ENCODE results near the gene IL9.

The IL9 gene

DNA sequence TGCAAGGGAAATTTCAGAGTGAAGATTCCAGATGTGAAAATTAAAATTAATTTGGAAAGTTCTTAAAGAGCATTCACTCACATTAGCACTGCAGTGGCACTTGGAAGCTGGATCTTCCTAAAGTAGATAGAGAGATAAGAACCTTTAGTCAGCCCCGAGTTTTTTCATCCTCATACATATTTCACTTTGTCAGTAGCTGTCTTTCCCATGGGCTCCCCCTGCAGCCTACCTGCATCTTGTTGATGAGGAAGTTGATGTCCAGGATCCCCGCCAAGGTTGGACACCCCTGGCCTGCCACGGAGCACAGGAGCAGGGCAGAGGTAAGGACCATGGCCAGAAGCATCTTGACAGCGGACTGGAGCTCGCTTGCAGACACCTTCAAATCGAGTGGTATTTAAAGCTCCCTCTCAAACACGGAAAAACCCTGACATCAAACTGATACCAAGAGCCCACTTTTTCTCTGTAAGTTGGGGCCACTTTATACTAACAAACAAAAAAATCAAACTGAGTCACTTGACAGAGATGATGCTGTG is at the start of gene IL9:
Gene IL9, minus strand, starts transcription at position 368 of the 533 bp plus-strand sequence. Its CDS starts 25 bp downstream, at position 343.
- no peak for DNase-seq (ENCODE audit: low spot score)

DNA sequence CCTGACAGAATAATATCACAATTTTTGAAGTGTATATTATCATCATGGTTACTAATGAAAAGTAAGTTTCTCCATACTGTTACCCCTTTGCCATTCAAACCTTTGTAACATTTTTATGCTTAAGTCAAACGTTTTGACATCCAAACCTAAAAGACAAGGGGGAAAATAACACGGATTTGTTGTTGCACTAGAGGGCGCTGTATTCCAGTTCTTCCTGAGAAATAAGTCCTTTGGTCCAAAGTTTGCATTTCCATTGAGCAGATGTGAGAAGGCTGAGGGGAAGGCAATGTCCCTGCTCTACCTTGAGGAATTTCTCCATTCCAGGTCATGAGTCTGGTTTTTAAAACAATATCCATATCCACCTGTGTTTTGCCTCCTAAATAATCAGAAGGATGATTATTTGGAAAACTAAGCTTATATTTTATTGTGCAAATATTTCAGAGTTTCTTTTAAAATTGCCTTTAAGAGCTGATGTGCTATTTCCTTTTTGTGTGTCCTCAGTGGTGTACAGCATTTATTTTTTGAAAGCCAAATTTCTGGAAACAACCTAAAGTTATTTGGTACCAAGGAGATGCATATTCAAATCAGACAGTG is 49.4 kb upstream of the IL9 start:
- peak; percentile 84 for DNase-seq (ENCODE audit: low spot score)

DNA sequence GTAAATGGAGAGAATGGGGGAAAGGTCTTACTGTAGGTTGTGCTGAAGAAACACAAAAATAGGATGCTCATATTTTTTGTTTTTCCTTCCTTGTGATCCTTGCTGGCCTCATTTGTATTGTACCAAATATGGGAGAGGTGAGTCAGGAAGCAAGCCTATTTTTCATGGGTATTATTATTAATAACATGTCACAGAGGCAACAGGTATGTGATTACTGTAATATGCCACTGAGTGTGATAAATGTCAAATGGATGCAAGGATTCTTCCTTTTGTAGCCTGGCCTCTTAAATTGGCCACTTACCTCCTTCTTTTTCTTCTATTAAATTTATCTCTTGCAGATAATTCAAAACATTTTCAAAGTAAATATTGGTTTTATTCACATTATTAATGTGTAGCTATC is 48.9 kb upstream of the IL9 start:
- DNase-seq (ENCODE audit: low spot score), result no peak

- no peak for DNase-seq (ENCODE audit: low spot score)
Measured at GRCh38 chr5:135942202-135942771, 46.6 kb upstream of the IL9 start.

DNA sequence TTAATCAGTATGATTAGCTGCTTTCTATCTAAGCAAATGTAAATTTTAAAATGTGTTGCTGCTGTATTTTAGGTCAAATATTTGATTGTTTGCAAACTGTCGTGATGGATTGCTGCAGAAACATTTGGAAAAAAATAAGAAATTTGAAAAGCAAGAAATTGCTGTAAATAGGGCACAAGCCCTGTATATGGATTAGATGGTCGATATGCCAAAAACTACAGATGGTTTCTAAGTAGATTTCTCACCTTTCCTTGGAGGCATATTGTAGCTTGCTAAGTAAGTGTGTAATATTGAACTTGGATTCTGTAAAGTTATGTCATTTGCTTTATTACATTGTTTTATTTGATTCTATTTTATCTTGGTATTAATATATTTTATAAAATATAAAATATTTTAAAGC is 46.1 kb upstream of the IL9 start:
- DNase-seq (ENCODE audit: low spot score), result no peak

GRCh38 chr5:135937245-135937911 is 41.7 kb upstream of the IL9 start:
- no peak for DNase-seq (ENCODE audit: low spot score)

GRCh38 chr5:135934939-135935338 is 39.3 kb upstream of the IL9 start:
- DNase-seq (ENCODE audit: low spot score), result no peak

DNA sequence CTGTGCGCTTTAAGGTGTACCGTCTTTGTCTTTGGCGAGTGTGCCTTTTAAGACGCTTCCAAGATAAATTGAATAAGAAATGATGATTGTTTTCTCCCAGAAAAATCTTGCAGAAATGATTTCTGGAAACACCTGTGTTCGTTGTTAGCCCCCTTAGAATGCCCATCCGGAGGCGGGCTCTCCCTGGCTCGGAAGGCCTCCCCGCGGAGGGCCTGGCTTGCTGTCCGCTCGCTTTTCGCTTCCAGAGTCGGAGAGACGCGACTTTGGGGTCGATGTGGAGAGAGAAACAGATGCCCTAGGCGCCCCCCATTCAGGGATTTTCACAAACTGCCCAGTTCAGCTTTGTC is 35.3 kb upstream of the IL9 start:
- DNase-seq (ENCODE audit: low spot score), result no peak

DNA sequence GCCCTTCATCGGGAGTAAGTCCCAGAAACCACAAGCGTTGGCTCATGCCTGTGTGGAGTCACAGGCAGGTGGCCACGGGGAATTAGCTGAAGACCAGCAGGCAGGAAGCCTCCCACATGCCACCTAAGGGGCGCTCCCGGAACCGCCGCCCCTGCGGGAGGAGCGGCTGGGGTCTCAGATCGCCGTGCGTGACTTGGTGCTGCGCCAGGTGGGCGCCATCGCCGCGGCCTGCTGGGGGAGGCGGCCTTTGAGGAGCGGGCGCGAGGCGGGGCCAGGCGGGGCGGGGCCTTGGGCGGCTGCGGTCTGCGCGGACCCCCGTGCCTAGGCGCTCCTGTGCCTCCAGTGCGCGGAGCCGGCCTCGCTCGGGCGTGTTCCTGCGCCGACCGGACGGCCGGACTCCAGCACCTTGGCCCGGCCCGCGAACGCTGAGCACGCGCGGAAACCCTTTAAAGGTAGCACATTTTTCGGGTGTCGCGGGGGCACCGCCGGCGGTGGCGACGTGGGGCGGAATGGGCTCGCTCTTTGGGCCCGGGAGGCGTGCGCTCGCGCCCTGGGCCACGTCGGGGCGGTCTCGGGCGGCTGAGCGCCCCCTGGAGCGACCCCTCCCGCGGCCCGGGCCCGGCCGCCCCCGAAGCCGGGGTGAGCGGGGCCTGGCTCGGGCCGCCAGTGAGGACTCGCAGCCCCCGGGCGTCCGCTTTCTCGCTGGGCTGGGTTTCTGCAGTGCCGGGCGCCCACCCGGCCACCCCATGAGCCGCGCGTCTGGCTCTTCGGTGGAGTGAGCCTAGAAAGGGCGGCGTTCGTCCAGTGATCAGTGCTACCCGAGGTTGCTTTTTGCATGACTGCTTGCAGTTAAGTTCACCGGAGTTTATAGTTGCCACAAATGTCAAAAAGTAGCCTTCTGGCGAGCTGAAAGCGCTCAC is 34.6 kb upstream of the IL9 start:
- DNase-seq (ENCODE audit: low spot score), result no peak

DNA sequence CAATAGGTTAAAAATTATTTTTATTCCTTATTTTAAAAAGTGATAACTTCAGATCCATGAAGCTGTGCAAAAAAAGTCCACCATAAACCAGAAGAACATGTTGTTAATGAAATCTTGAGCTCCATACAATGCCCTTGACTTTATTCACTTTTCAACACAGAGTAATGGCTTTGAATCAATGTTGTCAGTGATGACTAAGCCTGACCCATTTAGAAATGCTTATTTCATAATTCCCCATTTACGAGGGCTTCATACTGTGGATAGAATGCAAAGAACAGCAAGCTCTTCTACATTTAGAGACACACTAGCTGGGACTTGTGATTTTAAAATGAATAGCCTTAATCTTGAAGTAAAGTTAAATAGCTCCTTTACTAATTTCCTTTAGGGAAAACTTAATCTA is 25.7 kb upstream of the IL9 start:
- no peak for DNase-seq (ENCODE audit: low spot score)

GRCh38 chr5:135920199-135920598 is 24.6 kb upstream of the IL9 start:
- no peak for DNase-seq (ENCODE audit: low spot score)

DNA sequence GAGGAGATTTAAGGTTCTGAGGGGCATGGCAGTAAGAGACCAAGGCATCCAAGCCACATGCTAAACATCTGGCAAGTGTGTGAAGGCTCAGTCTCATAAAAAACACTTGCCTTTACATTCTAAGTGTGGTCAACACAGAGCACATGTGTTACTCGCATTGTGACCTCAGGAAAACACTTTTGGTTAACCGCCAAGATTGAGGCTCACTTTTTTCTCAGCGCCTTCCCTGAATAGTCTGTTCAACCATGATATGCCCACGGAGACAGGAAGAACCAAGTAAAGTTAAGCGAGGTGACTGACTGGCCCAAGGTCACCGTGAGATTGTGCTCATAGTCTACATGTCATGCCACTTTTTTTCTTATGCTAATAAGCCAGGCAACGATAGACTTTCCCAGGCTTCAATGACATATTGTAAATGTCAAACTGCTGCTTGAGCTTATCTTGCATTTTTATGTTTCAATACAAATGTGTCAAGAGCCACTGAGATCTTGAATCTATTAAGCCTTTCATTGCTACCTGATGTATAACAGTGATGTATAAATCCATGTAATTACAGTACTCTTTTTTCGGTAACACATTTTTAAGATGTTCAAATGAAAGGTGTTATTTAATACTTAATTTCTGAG is 21.1 kb upstream of the IL9 start:
- no peak for DNase-seq (ENCODE audit: low spot score)

DNA sequence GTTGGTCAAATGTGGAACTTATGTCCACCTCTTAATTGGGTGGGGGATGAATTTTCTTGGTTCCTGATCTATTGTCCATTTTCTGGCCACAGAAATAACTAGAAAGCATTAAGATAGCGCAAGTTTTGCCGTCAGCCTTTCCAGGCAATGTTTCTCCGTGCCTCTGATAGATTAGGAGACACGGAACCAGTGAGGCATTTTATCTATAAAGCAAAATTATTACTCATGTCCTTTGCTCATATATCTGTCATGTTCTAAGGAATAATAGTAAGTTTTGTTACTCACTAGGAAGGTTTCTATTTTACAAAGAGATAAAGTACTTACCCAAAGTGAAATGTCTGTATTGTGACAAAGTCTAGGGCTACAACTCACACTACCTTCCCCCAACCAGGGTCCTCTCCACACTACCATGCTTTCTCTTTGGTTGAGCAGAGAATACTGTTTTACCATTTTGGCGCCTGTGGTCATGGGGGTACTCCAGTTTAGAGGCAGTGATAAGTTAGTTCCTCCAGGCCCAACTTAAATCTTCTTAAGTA is 19.9 kb upstream of the IL9 start:
- no peak for DNase-seq (ENCODE audit: low spot score)

DNA sequence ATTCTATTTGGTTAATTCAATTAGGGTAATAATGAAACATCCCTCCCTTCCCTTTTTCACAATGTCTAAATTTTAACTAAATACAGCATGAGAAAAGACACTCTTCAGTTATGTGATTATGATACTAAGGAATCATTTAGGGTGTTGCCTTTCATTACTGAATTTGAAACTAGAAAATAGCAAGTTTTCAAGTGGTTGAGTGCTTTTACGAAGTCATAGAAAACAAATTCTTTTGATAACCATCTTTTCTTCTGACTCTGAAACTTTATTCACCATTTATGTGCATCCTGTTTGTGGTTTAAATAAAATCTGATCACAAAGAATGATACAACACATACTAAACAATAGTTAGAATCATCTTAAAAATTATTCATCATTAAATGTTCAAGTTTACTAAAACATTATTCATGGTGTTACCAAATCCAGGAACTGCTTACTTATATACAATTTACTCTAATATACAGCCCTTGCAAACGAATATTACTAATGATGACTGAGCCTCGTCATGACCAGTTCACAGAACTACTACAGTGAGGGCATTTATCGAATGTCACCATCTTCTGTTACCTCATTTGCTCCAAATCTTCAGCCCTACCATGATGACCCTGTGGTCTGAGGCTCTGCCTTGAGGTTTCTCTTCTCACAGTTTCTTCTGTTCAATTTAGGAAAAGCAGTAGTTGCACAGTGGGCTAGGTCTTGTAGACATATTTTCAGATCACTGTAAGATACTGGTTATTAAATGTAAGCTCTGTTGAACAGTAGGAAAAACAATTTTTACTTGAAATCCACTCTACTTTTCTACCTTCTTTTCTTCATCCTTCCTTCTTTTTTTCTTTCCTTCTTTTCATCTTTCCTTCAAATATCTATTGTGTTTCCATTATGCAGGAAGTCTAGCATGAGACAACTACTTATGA is 18.3 kb upstream of the IL9 start:
- no peak for DNase-seq (ENCODE audit: low spot score)

DNA sequence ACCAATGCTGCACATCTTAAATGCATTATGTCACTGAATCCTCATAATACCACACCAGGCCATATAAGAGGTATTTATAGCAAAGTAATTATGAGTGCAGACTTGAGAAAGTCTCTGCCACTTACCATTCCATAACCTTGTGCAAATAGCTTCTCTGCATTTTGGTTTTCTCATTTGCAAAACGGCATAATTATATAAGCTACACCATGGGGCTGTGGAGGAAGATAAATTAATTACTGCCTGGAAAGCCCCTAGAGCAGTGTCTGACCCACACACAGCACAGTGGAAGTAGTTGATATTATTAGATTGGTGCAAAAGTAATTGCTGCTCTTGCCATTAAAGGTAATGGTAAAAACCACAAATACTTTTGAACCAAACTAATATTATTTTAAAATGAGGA is 9.5 kb upstream of the IL9 start:
- DNase-seq (ENCODE audit: low spot score), result no peak

- DNase-seq (ENCODE audit: low spot score), result no peak
Measured at GRCh38 chr5:135901633-135902032, 6.0 kb upstream of the IL9 start.

- no peak for DNase-seq (ENCODE audit: low spot score)
Measured at GRCh38 chr5:135900276-135900675, 4.6 kb upstream of the IL9 start.

DNA sequence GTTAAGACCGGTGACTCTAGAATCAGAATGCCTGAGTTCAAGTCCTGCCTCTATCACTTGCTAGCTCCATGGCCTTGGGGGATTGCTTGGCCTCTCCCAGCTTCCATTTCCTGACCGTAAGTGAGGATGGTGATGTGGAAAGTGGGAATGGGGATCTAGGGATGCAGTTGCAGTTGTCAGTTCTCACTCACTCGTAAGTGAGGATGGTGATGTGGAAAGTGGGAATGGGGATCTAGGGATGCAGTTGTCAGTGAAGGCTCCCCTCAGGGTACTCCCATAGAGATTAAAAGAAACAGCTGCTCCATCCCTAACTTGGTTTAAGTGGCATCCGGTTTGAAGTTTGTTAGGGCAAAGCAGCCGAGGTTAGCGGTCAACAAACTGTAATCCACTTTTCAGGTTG is 3.0 kb upstream of the IL9 start:
- DNase-seq (ENCODE audit: low spot score), result no peak

GRCh38 chr5:135894789-135895188 is 852 bp downstream of the IL9 start:
- no peak for DNase-seq (ENCODE audit: low spot score)

- no peak for DNase-seq (ENCODE audit: low spot score)
Measured at GRCh38 chr5:135894276-135894675, 1.4 kb downstream of the IL9 start.

GRCh38 chr5:135891791-135892190 is 3.9 kb downstream of the IL9 start:
- DNase-seq (ENCODE audit: low spot score), result no peak

All from SW480 (cell line).